SU-DHL-6 (cell line): Measurements from ENCODE around the gene FOXJ2.

Experiments
- H2AFZ ChIP-seq: fragments of 200-600 bp; sonication (generic); 2 replicates; pipeline ENCODE4 v1.6.1; 2014; ENCODE audit warnings: low read depth, mild to moderate bottlenecking, moderate library complexity, mixed read lengths, antibody characterized with exemption, low read length; ENCODE audit not compliant: severe bottlenecking
- H3F3A ChIP-seq: fragments of 200-600 bp; shearing (Covaris generic); 2 replicates; pipeline ENCODE4 v1.6.0; 2016; ENCODE audit warnings: antibody characterized with exemption, mild to moderate bottlenecking; ENCODE audit not compliant: insufficient read depth
- H3K27ac ChIP-seq: fragments of 200-600 bp; sonication (generic); 2 replicates; pipeline ENCODE4 v1.5.1; 2016; ENCODE audit warnings: low read depth, mild to moderate bottlenecking, low read length, moderate library complexity, mixed read lengths
- H3K27me3 ChIP-seq: fragments of 200-600 bp; sonication (generic), shearing (Covaris generic); 2 replicates; pipeline ENCODE4 v1.6.0; 2014; ENCODE audit warnings: mild to moderate bottlenecking, low read length
- H3K36me3 ChIP-seq: fragments of 200-600 bp; sonication (generic); 2 replicates; pipeline ENCODE4 v1.6.1; 2014; ENCODE audit warnings: mild to moderate bottlenecking, low read length, mixed read lengths
- H3K4me2 ChIP-seq: fragments of 300-600, 200-600 bp; shearing (Covaris generic), sonication (generic); 2 replicates; pipeline ENCODE4 v1.6.0; 2014; ENCODE audit warnings: low read length, low read depth, mild to moderate bottlenecking; ENCODE audit not compliant: poor library complexity, severe bottlenecking
- H3K4me3 ChIP-seq: fragments of 200-600 bp; sonication (generic); 2 replicates; pipeline ENCODE4 v1.5.1; 2014; ENCODE audit warnings: antibody characterized with exemption, low read length, mild to moderate bottlenecking, mixed read lengths; ENCODE audit not compliant: insufficient read depth, poor library complexity, severe bottlenecking
- H3K79me2 ChIP-seq: fragments of 200-600 bp; sonication (generic); 2 replicates; pipeline ENCODE4 v1.6.1; 2014; ENCODE audit warnings: mild to moderate bottlenecking, low read length, moderate library complexity; ENCODE audit not compliant: insufficient read depth
- H3K9ac ChIP-seq: fragments of 200-600 bp; sonication (generic); 2 replicates; pipeline ENCODE4 v1.7.0; 2014; ENCODE audit warnings: mild to moderate bottlenecking, low read length
- H3K9me2 ChIP-seq: fragments of 200-600 bp; sonication (generic); replicated peaks from 2 replicates; pipeline ENCODE4 v1.6.1; 2014; ENCODE audit warnings: low read length; ENCODE audit not compliant: insufficient read depth
- H3K9me3 ChIP-seq: fragments of 200-600 bp; sonication (generic); 2 replicates; pipeline ENCODE4 v1.6.1; 2014; ENCODE audit warnings: low read length, mixed read lengths; ENCODE audit not compliant: insufficient read depth
- H4K20me1 ChIP-seq: fragments of 200-600 bp; sonication (generic); 2 replicates; pipeline ENCODE4 v1.6.1; 2014; ENCODE audit warnings: low read depth, mild to moderate bottlenecking, antibody characterized with exemption, low read length, moderate library complexity, mixed read lengths
- CTCF ChIP-seq: fragments of 200-600 bp; sonication (generic); IDR thresholded peaks from one replicate; pipeline ENCODE4 v1.5.1; 2017; ENCODE audit warnings: antibody characterized with exemption, mild to moderate bottlenecking, low read length, moderate library complexity; ENCODE audit not compliant: insufficient read depth, poor library complexity, severe bottlenecking
- EZH2phosphoT487 ChIP-seq: fragments of 200-600 bp; sonication (generic), shearing (Covaris generic); conservative IDR thresholded peaks from 2 replicates; pipeline ENCODE4 v1.6.1; 2018; ENCODE audit warnings: mild to moderate bottlenecking, antibody characterized with exemption, low read length, moderate library complexity, mixed read lengths

The FOXJ2 gene

GRCh38 chr12:8048906-8049305, 16.4 kb downstream of the FOXJ2 start:
- Histone ChIP-seq H2AFZ (no peak overlapping the region), H3K4me3 (no peak overlapping the region), H3K9me2 (no peaks in the 10 kb centered on the region), H3K79me2 (no peaks in the 10 kb centered on the region), H3K36me3 (0 out of 2 replicates have a peak, but pooled peaks cover 2% of the 10 kb centered on the region), H3K27ac (no peak overlapping the region), H3F3A (no peaks in the 10 kb centered on the region), H3K9ac (no peak overlapping the region), H4K20me1 (no peaks in the 10 kb centered on the region), H3K4me2 (no peak overlapping the region), H3K9me3 (no peaks in the 10 kb centered on the region), H3K27me3 (no peaks in the 10 kb centered on the region)
- TF ChIP-seq CTCF (no peak), EZH2phosphoT487 (no peak)

GRCh38 chr12:8050600-8051250, 18.2 kb downstream of the FOXJ2 start:
- Histone ChIP-seq H3K4me3 (no peak overlapping the region), H2AFZ (no peak overlapping the region), H3K4me2 (no peak overlapping the region), H3F3A (no peaks in the 10 kb centered on the region), H3K9me2 (no peaks in the 10 kb centered on the region), H3K36me3 (0 out of 2 replicates have a peak, but pooled peaks cover 2% of the 10 kb centered on the region), H3K27ac (no peak overlapping the region), H4K20me1 (no peaks in the 10 kb centered on the region), H3K9me3 (no peaks in the 10 kb centered on the region), H3K9ac (no peak overlapping the region), H3K27me3 (no peaks in the 10 kb centered on the region), H3K79me2 (no peaks in the 10 kb centered on the region)
- TF ChIP-seq EZH2phosphoT487: no peak

- H3F3A ChIP-seq: no peaks in the 10 kb centered on the region
- H3K27me3 ChIP-seq: no peaks in the 10 kb centered on the region
- no peaks in the 10 kb centered on the region for H3K79me2 ChIP-seq
- no peak overlapping the region for H3K4me2 ChIP-seq
- H3K27ac ChIP-seq: no peak overlapping the region
- H2AFZ ChIP-seq: no peak overlapping the region
- no peaks in the 10 kb centered on the region for H3K9me2 ChIP-seq
- TF ChIP-seq CTCF (no peak), EZH2phosphoT487 (no peak)
- H3K9ac ChIP-seq: no peak overlapping the region
- no peaks in the 10 kb centered on the region for H3K9me3 ChIP-seq
- H3K36me3 ChIP-seq: 0 out of 2 replicates have a peak, but pooled peaks cover 2% of the 10 kb centered on the region
- no peak overlapping the region for H3K4me3 ChIP-seq
- no peaks in the 10 kb centered on the region for H4K20me1 ChIP-seq
Observed at GRCh38 chr12:8052679-8053078, 20.2 kb downstream of the FOXJ2 start.

GRCh38 chr12:8054816-8055215, 22.3 kb downstream of the FOXJ2 start:
- Histone ChIP-seq H3K9ac (no peak overlapping the region), H3K4me3 (no peak overlapping the region)

More at GRCh38 chr12:8054816-8055215, 22.3 kb downstream of the FOXJ2 start:
- H3K27ac ChIP-seq: no peak overlapping the region
- no peak for TF ChIP-seq CTCF
- TF ChIP-seq EZH2phosphoT487: no peak
- no peak overlapping the region for H3K4me2 ChIP-seq
- no peaks in the 10 kb centered on the region for H3K9me2 ChIP-seq
- no peaks in the 10 kb centered on the region for H3K36me3 ChIP-seq
- H2AFZ ChIP-seq: no peak overlapping the region
- H3K9me3 ChIP-seq: no peaks in the 10 kb centered on the region
- H3K79me2 ChIP-seq: no peaks in the 10 kb centered on the region
- no peaks in the 10 kb centered on the region for H4K20me1 ChIP-seq
- no peaks in the 10 kb centered on the region for H3K27me3 ChIP-seq
- no peaks in the 10 kb centered on the region for H3F3A ChIP-seq
